K562 (cell line): ENCODE results near the gene MAD1L1. TPM values are rescaled to one million over a fixed set of nuclear protein-coding genes. Genes with fewer than 3 reads are reported as not detected.

Experiments
- ATAC-seq: fragments of 200-7000 bp; cut with Tn5 transposase; 3 replicates; pipeline ENCODE4 v1.9.1; 2020; ENCODE audit warnings: moderate library complexity
- BruUV-seq: library from RNA; stranded (reverse); fragments of 400-500 nt; replicated peaks from 2 replicates; lab custom pipeline; 2021; lab: Mats Ljungman, UMichigan
- CTCF ChIA-PET: fragments of 300-600 bp; formaldehyde crosslinking; extraction: SDS; loops from one replicate; lab custom pipeline; 2021; ENCODE audit warnings: low intra/inter-chr PET ratio; lab: Yijun Ruan, JAX
- POLR2A ChIA-PET: fragments of 300-600, 350-650 bp; sonication (Branson Sonifier 250); formaldehyde crosslinking; extraction: SDS; loops from one replicate; lab custom pipeline; 2021; ENCODE audit warnings: antibody characterized with exemption, inconsistent platforms; lab: Yijun Ruan, JAX
- DNase-seq, 4 experiments: peaks; one replicate each; pipeline versions ENCODE4 v3.0.0 to v3.0.0-alpha.2; 2011 to 2018; ENCODE audit warnings: low spot score in 3 of 4, mixed read lengths in 3 of 4; ENCODE audit errors: extremely low read depth in 1 of 4
- FAIRE-seq: peaks from 2 replicates; lab custom pipeline; 2011; peaks lifted over from hg19 to GRCh38; lab: Jason Lieb, UNC
- H2AFZ ChIP-seq: 2 replicates; pipeline ENCODE4 v1.6.0; 2011; ENCODE audit warnings: low read depth, low read length, control low read depth, inconsistent platforms
- H3K27ac ChIP-seq: fragments of 200-600 bp; 3 replicates; pipeline ENCODE4 v1.8.0; 2011; ENCODE audit warnings: low read depth, mild to moderate bottlenecking, control low read depth, inconsistent platforms, low read length, moderate library complexity, mixed read lengths; ENCODE audit errors: extremely low read depth
- H3K27me3 ChIP-seq, 2 experiments: fragments of 300-600 bp in 1 of 2; 2 replicates in 1 of 2; 3 replicates in 1 of 2; pipeline versions ENCODE4 v1.6.0 to v1.8.0; 2011; ENCODE audit warnings: inconsistent platforms in 2 of 2, low read length in 2 of 2, mild to moderate bottlenecking in 1 of 2, mixed read lengths in 1 of 2, moderate library complexity in 1 of 2; ENCODE audit not compliant: control insufficient read depth in 2 of 2, insufficient read depth in 2 of 2
- H3K36me3 ChIP-seq: fragments of 300-600 bp; 3 replicates; pipeline ENCODE4 v1.8.0; 2011; ENCODE audit warnings: mild to moderate bottlenecking, low read length, inconsistent platforms; ENCODE audit not compliant: control insufficient read depth, insufficient read depth
- H3K4me1 ChIP-seq, 2 experiments: fragments of 200-600 bp in 1 of 2; replicated peaks in 1 of 2; 2 replicates in 1 of 2; 3 replicates in 1 of 2; pipeline versions ENCODE4 v1.5.1 to v1.8.0; 2011; ENCODE audit warnings: inconsistent platforms in 2 of 2, low read length in 2 of 2, mild to moderate bottlenecking in 1 of 2, mixed read lengths in 1 of 2, moderate library complexity in 1 of 2; ENCODE audit not compliant: control insufficient read depth in 2 of 2, insufficient read depth in 2 of 2
- H3K4me2 ChIP-seq: 2 replicates; pipeline ENCODE4 v1.6.1; 2011; ENCODE audit warnings: low read length, control low read depth, inconsistent platforms, mixed read lengths; ENCODE audit not compliant: insufficient read depth
- H3K4me3 ChIP-seq: fragments of 200-600 bp; sonication (generic), shearing (Covaris generic); 2 replicates; pipeline ENCODE4 v1.5.1; 2016; ENCODE audit warnings: control low read depth, inconsistent platforms
- H3K79me2 ChIP-seq: fragments of 200-600 bp; 3 replicates; pipeline ENCODE4 v1.8.0; 2011; ENCODE audit warnings: low read length, inconsistent platforms; ENCODE audit not compliant: control insufficient read depth, insufficient read depth
- H3K9ac ChIP-seq, 2 experiments: 2 replicates each; pipeline versions ENCODE4 v1.6.0 to v1.6.1; 2011; ENCODE audit warnings: low read depth in 2 of 2, low read length in 2 of 2, control low read depth in 1 of 2, inconsistent platforms in 1 of 2, mild to moderate bottlenecking in 1 of 2, mixed read lengths in 1 of 2; ENCODE audit not compliant: insufficient read depth in 1 of 2
- H3K9me1 ChIP-seq: one replicate; pipeline ENCODE4 v1.6.0; 2011; ENCODE audit warnings: inconsistent platforms, mild to moderate bottlenecking, low read length, moderate library complexity; ENCODE audit not compliant: control insufficient read depth, insufficient read depth
- H3K9me3 ChIP-seq: replicated peaks from 2 replicates; pipeline ENCODE4 v1.5.1; 2011; ENCODE audit warnings: low read depth, low read length, inconsistent platforms; ENCODE audit not compliant: control insufficient read depth, insufficient read depth
- H4K20me1 ChIP-seq: replicated peaks from 2 replicates; pipeline ENCODE4 v1.6.1; 2011; ENCODE audit warnings: low read length, inconsistent platforms, mixed read lengths; ENCODE audit not compliant: control insufficient read depth, insufficient read depth
- FOXA3 ChIP-seq, 2 experiments: fragments of 450-650 bp in 1 of 2; sonication (generic) in 1 of 2; formaldehyde crosslinking; IDR thresholded peaks in 1 of 2; conservative IDR thresholded peaks in 1 of 2; 2 replicates each; pipeline versions ENCODE4 v1.4.0 to v1.8.0; 2020 to 2022; ENCODE audit warnings: mild to moderate bottlenecking in 2 of 2, missing genetic modification reagents in 1 of 2
- HOMEZ ChIP-seq: fragments of 250-450 bp; sonication (Bioruptor Pico); IDR thresholded peaks from 2 replicates; pipeline ENCODE4 v1.4.0; 2020; ENCODE audit warnings: mild to moderate bottlenecking, moderate library complexity
- PHTF2 ChIP-seq: fragments of 250-450 bp; sonication (Bioruptor Pico); IDR thresholded peaks from 2 replicates; pipeline ENCODE4 v1.5.0; 2021; ENCODE audit warnings: mild to moderate bottlenecking
- TCF15 ChIP-seq: fragments of 250-450 bp; sonication (Bioruptor Pico); IDR thresholded peaks from 2 replicates; pipeline ENCODE4 v1.8.0; 2022; ENCODE audit warnings: moderate library complexity, mild to moderate bottlenecking, inconsistent platforms
- TOE1 ChIP-seq, 2 experiments: fragments of 450-650 bp in 1 of 2; sonication (generic) in 1 of 2; formaldehyde crosslinking in 1 of 2; IDR thresholded peaks; 2 replicates each; pipeline versions ENCODE4 v1.7.1 to v1.8.0; 2016 to 2022; ENCODE audit warnings: borderline replicate concordance in 2 of 2, mild to moderate bottlenecking in 2 of 2, antibody characterized with exemption in 1 of 2, inconsistent platforms in 1 of 2, low read depth in 1 of 2, missing genetic modification reagents in 1 of 2, moderate library complexity in 1 of 2
- ZBTB34 ChIP-seq: fragments of 250-450 bp; sonication (Bioruptor Pico); IDR thresholded peaks from 2 replicates; pipeline ENCODE4 v1.8.0; 2021; ENCODE audit warnings: mild to moderate bottlenecking, moderate library complexity
- ZBTB7A ChIP-seq: IDR thresholded peaks from 2 replicates; pipeline ENCODE4 v1.6.1; 2011; ENCODE audit warnings: low read depth, mild to moderate bottlenecking, low read length, moderate library complexity, borderline replicate concordance; ENCODE audit not compliant: control insufficient read depth
- ZNF695 ChIP-seq: fragments of 450-650 bp; formaldehyde crosslinking; IDR thresholded peaks from 2 replicates; pipeline ENCODE4 v1.4.0; 2020; ENCODE audit warnings: mild to moderate bottlenecking, moderate library complexity
- WGBS: fragments of 100-300 bp; shearing (Covaris generic); methylation state at CpG from one replicate; pipeline ENCODE4 v1.1.6; 2016; ENCODE audit warnings: low coverage, mixed read lengths; ENCODE audit not compliant: insufficient coverage; ENCODE audit errors: missing lambda C conversion rate; 5-methylcytosine and 5-hydroxymethylcytosine counted together
- in situ Hi-C: fragments of 300-500 bp; cut with MboI; formaldehyde crosslinking; loops from 4 replicates; pipeline ENCODE4 v1.15.0; 2018; ENCODE audit warnings: inconsistent platforms, mixed read lengths
- intact Hi-C: fragments of 100-400 bp; cut with micrococcal nuclease; formaldehyde crosslinking; loops from 2 replicates; pipeline ENCODE4 v1.14.2; 2022
- polyA plus RNA-seq, 8 experiments: library from polyadenylated mRNA; depleted of rRNA in 4 of 8; stranded (reverse) in 5 of 8; unstranded in 3 of 8; fragments of >200 nt; fragmentation: Nextera tagmentation in 2 of 8; fragmentation: Illumina TruSeq in 1 of 8; extraction: Ambion mirVana in 2 of 8; extraction: Trizol in 1 of 8; gene quantifications; 2 replicates each; pipeline versions ENCODE4 v1.2.1 to v1.2.3, GENCODE V29; 2011 to 2014; ENCODE audit warnings: inconsistent platforms in 1 of 8, missing spikeins in 1 of 8
- total RNA-seq, 7 experiments: library from RNA; depleted of rRNA in 6 of 7; stranded (reverse); fragments of >200 nt in 6 of 7; fragmentation: Illumina TruSeq in 2 of 7; extraction: Trizol in 2 of 7; gene quantifications; 2 replicates each; pipeline versions ENCODE4 v1.2.1 to v1.2.3, GENCODE V29; 2011 to 2021; ENCODE audit warnings: low replicate concordance in 1 of 7

The MAD1L1 gene
- total and polyA plus RNA-seq, 9 of the 15 experiments (the other 6 are each of a cell fraction or from before 2014, with no cell fraction given), result 1.7 to 89.7 (median 18.0) TPM

- no TSS peak for BruUV-seq
- peaks cover 0 to 78% of the 10 kb centered on the region in 2 experiments; a peak in 2 of 5 replicates for H3K4me1 ChIP-seq
- H3K9ac ChIP-seq, result no peak overlapping the region; a peak in 1 of 4 replicates
- 80% methylated on average over 13 of the region's 25 CpGs for WGBS
- H3K36me3 ChIP-seq, result no peaks in the 10 kb centered on the region
- no peak for TF ChIP-seq FOXA3 (CRISPR knock-in tag; conservative IDR thresholded peaks at IDR 0.05 in 1 of 2, IDR thresholded peaks at IDR 0.05 in 1 of 2)
- no peak for TF ChIP-seq HOMEZ (CRISPR knock-in tag)
- TF ChIP-seq ZBTB34 (CRISPR knock-in tag), result no peak
- no peak for TF ChIP-seq ZNF695 (CRISPR knock-in tag)
- TF ChIP-seq TOE1 (IDR thresholded peaks at IDR 0.05; ENCODE audit: borderline replicate concordance), result no peak
- no peak for TF ChIP-seq TOE1 (CRISPR knock-in tag; IDR thresholded peaks at IDR 0.05; ENCODE audit: borderline replicate concordance, low read depth)
- TF ChIP-seq PHTF2 (CRISPR knock-in tag), result no peak
- TF ChIP-seq ZBTB7A, result no peak
- TF ChIP-seq TCF15 (CRISPR knock-in tag), result no peak
- POLR2A ChIA-PET, result no interaction called here
- H4K20me1 ChIP-seq, result no peaks in the 10 kb centered on the region
- in situ Hi-C loops, result no loop called here
- no peaks in the 10 kb centered on the region for H3K9me1 ChIP-seq
- no peak for ATAC-seq
- H2AFZ ChIP-seq, result no peak overlapping the region
- H3K27me3 ChIP-seq, result no peaks in the 10 kb centered on the region
- no peak for FAIRE-seq
- no peak overlapping the region for H3K4me3 ChIP-seq
- H3K9me3 ChIP-seq, result no peaks in the 10 kb centered on the region
- no peaks in the 10 kb centered on the region for H3K79me2 ChIP-seq
- no peak for DNase-seq
- intact Hi-C loops, result no loop called here
- H3K27ac ChIP-seq, result no peak overlapping the region
- CTCF ChIA-PET, result no interaction called here
- H3K4me2 ChIP-seq, result no peak overlapping the region
Measured at GRCh38 chr7:1913466-1914282, 319.1 kb downstream of the MAD1L1 start.
